Endothelial cell of umbilical vein (primary cell): ENCODE results near the gene TSBP1. TPM values are rescaled to one million over a fixed set of nuclear protein-coding genes. Genes with fewer than 3 reads are reported as not detected.

Experiments
- BruUV-seq: library from RNA; stranded (reverse); fragments of 400-500 nt; replicated peaks from 2 replicates; lab custom pipeline; 2021; lab: Mats Ljungman, UMichigan
- CTCF ChIA-PET: fragments of 300-600, 350-600 bp; sonication (Branson Sonifier 250); formaldehyde crosslinking; loops from one replicate; lab custom pipeline; 2021; ENCODE audit warnings: antibody characterized with exemption, inconsistent platforms; lab: Charles Lee
- POLR2A ChIA-PET: fragments of 300-600, 350-600 bp; sonication (Branson Sonifier 250); formaldehyde crosslinking; loops from one replicate; lab custom pipeline; 2021; ENCODE audit warnings: antibody characterized with exemption, inconsistent platforms; lab: Charles Lee
- DNase-seq: peaks from one replicate; pipeline ENCODE4 v3.0.0-alpha.2; 2011; ENCODE audit warnings: low read depth, low spot score
- FAIRE-seq: peaks from 2 replicates; lab custom pipeline; 2011; peaks lifted over from hg19 to GRCh38; lab: Jason Lieb, UNC
- H2AFZ ChIP-seq: 2 replicates; pipeline ENCODE4 v1.6.0; 2012; ENCODE audit warnings: low read depth, low read length, control low read depth, inconsistent platforms
- H3K27ac ChIP-seq: 2 replicates; pipeline ENCODE4 v1.5.1; 2011; ENCODE audit warnings: low read depth, mild to moderate bottlenecking, control low read depth, low read length, moderate library complexity; ENCODE audit not compliant: insufficient read depth
- H3K27me3 ChIP-seq, 2 experiments: 2 replicates each; pipeline versions ENCODE4 v1.6.0 to v1.6.1; 2011; ENCODE audit warnings: low read length in 2 of 2, mixed read lengths in 1 of 2; ENCODE audit not compliant: control insufficient read depth in 2 of 2, insufficient read depth in 2 of 2
- H3K36me3 ChIP-seq, 2 experiments: 2 replicates in 1 of 2; 3 replicates in 1 of 2; pipeline ENCODE4 v1.5.1; 2011; ENCODE audit warnings: low read length in 2 of 2, mild to moderate bottlenecking in 1 of 2, moderate library complexity in 1 of 2; ENCODE audit not compliant: control insufficient read depth in 2 of 2, insufficient read depth in 2 of 2; ENCODE audit errors: extremely low read depth in 1 of 2
- H3K4me1 ChIP-seq: 3 replicates; pipeline ENCODE4 v1.5.1; 2011; ENCODE audit warnings: mild to moderate bottlenecking, low read length; ENCODE audit not compliant: control insufficient read depth, insufficient read depth; ENCODE audit errors: extremely low read depth
- H3K4me2 ChIP-seq: 2 replicates; pipeline ENCODE4 v1.6.1; 2011; ENCODE audit warnings: low read length, control low read depth, mixed read lengths; ENCODE audit not compliant: insufficient read depth
- H3K4me3 ChIP-seq, 3 experiments: fragments of 200-600 bp in 1 of 3; sonication (generic), shearing (Covaris generic) in 1 of 3; replicated peaks in 1 of 3; 2 replicates each; pipeline ENCODE4 v1.5.1; 2011 to 2016; ENCODE audit warnings: control low read depth in 3 of 3, low read length in 3 of 3, mild to moderate bottlenecking in 2 of 3, inconsistent platforms in 1 of 3, low read depth in 1 of 3, moderate library complexity in 1 of 3; ENCODE audit not compliant: insufficient read depth in 1 of 3
- H3K79me2 ChIP-seq: 2 replicates; pipeline ENCODE4 v1.6.0; 2012; ENCODE audit warnings: low read length, inconsistent platforms; ENCODE audit not compliant: control insufficient read depth, insufficient read depth
- H3K9ac ChIP-seq: replicated peaks from 2 replicates; pipeline ENCODE3; 2011; ENCODE audit warnings: low read length, control low read depth; ENCODE audit not compliant: insufficient read depth; ENCODE audit errors: extremely low read depth
- H3K9me1 ChIP-seq: replicated peaks from 3 replicates; pipeline ENCODE4 v1.6.0; 2011; ENCODE audit warnings: mild to moderate bottlenecking, low read length; ENCODE audit not compliant: control insufficient read depth, insufficient read depth; ENCODE audit errors: extremely low read depth
- H3K9me3 ChIP-seq: replicated peaks from 2 replicates; pipeline ENCODE4 v1.5.1; 2012; ENCODE audit warnings: low read length, inconsistent platforms; ENCODE audit not compliant: control insufficient read depth, insufficient read depth
- H4K20me1 ChIP-seq: replicated peaks from 2 replicates; pipeline ENCODE3; 2011; ENCODE audit warnings: mild to moderate bottlenecking, low read length; ENCODE audit not compliant: control insufficient read depth, insufficient read depth; ENCODE audit errors: extremely low read depth
- EZH2 ChIP-seq: IDR thresholded peaks from 2 replicates; pipeline ENCODE4 v1.6.1; 2012; ENCODE audit warnings: borderline replicate concordance, low read depth, mild to moderate bottlenecking, moderate library complexity, low read length, inconsistent platforms; ENCODE audit not compliant: severe bottlenecking
- GATA2 ChIP-seq: IDR thresholded peaks from 2 replicates; pipeline ENCODE4 v1.7.0; 2011; ENCODE audit warnings: low read depth, mild to moderate bottlenecking, moderate library complexity, mixed read lengths, low read length; ENCODE audit not compliant: insufficient read length, insufficient read depth
- JUN ChIP-seq: IDR thresholded peaks from 2 replicates; pipeline ENCODE4 v1.6.1; 2011; ENCODE audit warnings: borderline replicate concordance, low read depth; ENCODE audit not compliant: insufficient read length, insufficient read depth
- MAX ChIP-seq: IDR thresholded peaks from 2 replicates; pipeline ENCODE4 v1.6.1; 2011; ENCODE audit not compliant: insufficient read depth, insufficient read length
- MYC ChIP-seq: IDR thresholded peaks from one replicate; pipeline ENCODE4 v1.6.1; 2011; ENCODE audit warnings: mild to moderate bottlenecking, low read depth, low read length
- POLR2A ChIP-seq: IDR thresholded peaks from 2 replicates; pipeline ENCODE4 v1.6.1; 2012; ENCODE audit warnings: low read depth, mild to moderate bottlenecking, control low read depth, low read length
- POLR2AphosphoS5 ChIP-seq: IDR thresholded peaks from 2 replicates; pipeline ENCODE4 v1.6.1; 2012; ENCODE audit warnings: low read depth, mild to moderate bottlenecking, control low read depth, low read length, moderate library complexity; ENCODE audit not compliant: insufficient read depth
- dilution Hi-C: fragments of 300-500 bp; cut with MboI; formaldehyde crosslinking; loops from one replicate; pipeline ENCODE4 v1.15.0; 2019; ENCODE audit warnings: low sequenced_read_pairs; ENCODE audit not compliant: extremely low pct_ligation_motif_present
- intact Hi-C: fragments of 100-400 bp; cut with micrococcal nuclease; formaldehyde crosslinking; loops from one replicate; pipeline ENCODE4 v1.10.0; 2022
- polyA plus RNA-seq, 4 experiments: library from polyadenylated mRNA; depleted of rRNA in 3 of 4; stranded (reverse) in 3 of 4; unstranded in 1 of 4; fragments of >200 nt; gene quantifications; 2 replicates each; pipeline versions ENCODE4 v1.2.1 to v1.2.3, GENCODE V29; 2011 to 2012; ENCODE audit warnings: missing spikeins in 1 of 4
- total RNA-seq: library from RNA; stranded (reverse); gene quantifications from 2 replicates; pipeline ENCODE4 v1.2.3, GENCODE V29; 2021
- TF ChIP-seq, protein P1 (sequence below), 2 donors: IDR thresholded peaks; 1 replicate in 1 of 2; 2 replicates in 1 of 2; pipeline ENCODE4 v1.5.1; 2011; ENCODE audit warnings: low read length in 2 of 2, mild to moderate bottlenecking in 2 of 2, moderate library complexity in 2 of 2, control low read depth in 1 of 2, inconsistent platforms in 1 of 2, low read depth in 1 of 2; ENCODE audit not compliant: insufficient read depth in 1 of 2; ENCODE audit errors: extremely low read depth in 1 of 2

TSBP1 gene
- total and polyA plus RNA-seq, 2 donors (not counting 3 experiments of a cell fraction or from before 2014, with no cell fraction given): not detected

DNA sequence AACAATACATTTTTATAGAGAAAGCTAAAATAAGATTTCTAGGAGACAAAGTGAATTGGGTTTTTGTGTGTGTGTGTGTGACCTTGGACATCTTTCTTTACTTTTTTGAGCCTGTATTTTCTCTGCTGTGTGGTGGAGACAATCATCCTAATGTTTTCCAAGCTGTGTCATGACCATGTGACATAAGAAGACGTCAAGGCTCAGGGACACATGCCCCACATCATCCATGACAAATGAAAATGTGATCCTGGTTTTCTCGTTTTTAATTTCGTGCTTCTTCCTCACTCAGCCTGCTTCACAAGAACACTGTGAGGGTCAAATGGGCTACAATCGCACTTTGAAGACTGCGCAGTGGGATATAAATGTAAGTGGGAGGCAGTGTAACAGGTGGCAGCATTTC, 39.2 kb upstream of the TSBP1 start:
- Histone ChIP-seq H3K27me3 (peaks cover 33 to 37% of the 10 kb centered on the region in 2 experiments), H3K27ac (no peak overlapping the region), H3K4me1 (peaks cover 4% of the 10 kb centered on the region), H3K36me3 (no peaks in the 10 kb centered on the region), H3K9ac (no peak overlapping the region), H3K9me1 (no peaks in the 10 kb centered on the region), H3K4me3 (no peak overlapping the region), H2AFZ (no peak overlapping the region), H3K79me2 (no peaks in the 10 kb centered on the region), H3K4me2 (no peak overlapping the region), H3K9me3 (no peaks in the 10 kb centered on the region), H4K20me1 (no peaks in the 10 kb centered on the region)
- ChIA-PET POLR2A (no interaction called here), CTCF (interaction anchor here (1.0 to 1.7 kb wide), 4 partner anchors 164 to 457 kb away, joined by 4 to 6 read pairs (median 4); no protein-coding TSS in a partner anchor)
- DNase-seq (no peak), FAIRE-seq (no peak)
- intact Hi-C loops: loop anchor here (10.0 kb wide), 1 partner anchor 296 kb away; no protein-coding TSS in a partner anchor
- dilution Hi-C loops: loop anchor here (25.0 kb wide), 1 partner anchor 149 kb away; no protein-coding TSS in a partner anchor
- TF ChIP-seq POLR2AphosphoS5: no peak
- no peak for TF ChIP-seq JUN
- no peak for TF ChIP-seq GATA2
- TF ChIP-seq MAX: no peak
- TF ChIP-seq POLR2A: no peak
- TF ChIP-seq, protein P1, sequence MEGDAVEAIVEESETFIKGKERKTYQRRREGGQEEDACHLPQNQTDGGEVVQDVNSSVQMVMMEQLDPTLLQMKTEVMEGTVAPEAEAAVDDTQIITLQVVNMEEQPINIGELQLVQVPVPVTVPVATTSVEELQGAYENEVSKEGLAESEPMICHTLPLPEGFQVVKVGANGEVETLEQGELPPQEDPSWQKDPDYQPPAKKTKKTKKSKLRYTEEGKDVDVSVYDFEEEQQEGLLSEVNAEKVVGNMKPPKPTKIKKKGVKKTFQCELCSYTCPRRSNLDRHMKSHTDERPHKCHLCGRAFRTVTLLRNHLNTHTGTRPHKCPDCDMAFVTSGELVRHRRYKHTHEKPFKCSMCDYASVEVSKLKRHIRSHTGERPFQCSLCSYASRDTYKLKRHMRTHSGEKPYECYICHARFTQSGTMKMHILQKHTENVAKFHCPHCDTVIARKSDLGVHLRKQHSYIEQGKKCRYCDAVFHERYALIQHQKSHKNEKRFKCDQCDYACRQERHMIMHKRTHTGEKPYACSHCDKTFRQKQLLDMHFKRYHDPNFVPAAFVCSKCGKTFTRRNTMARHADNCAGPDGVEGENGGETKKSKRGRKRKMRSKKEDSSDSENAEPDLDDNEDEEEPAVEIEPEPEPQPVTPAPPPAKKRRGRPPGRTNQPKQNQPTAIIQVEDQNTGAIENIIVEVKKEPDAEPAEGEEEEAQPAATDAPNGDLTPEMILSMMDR (IDR thresholded peaks at IDR 0.05; ENCODE audit: extremely low read depth in 1 of 2, insufficient read depth in 1 of 2, low read depth in 1 of 2, low read length in 2 of 2): no peak
- TF ChIP-seq MYC: no peak
- no peak for TF ChIP-seq EZH2
- no TSS peak for BruUV-seq
